Measurements from ENCODE around the gene TBL3. TPM values are rescaled to one million over a fixed set of nuclear protein-coding genes. Genes with fewer than 3 reads are reported as not detected.

The TBL3 gene
- total and polyA plus RNA-seq, 9 donors = 2.1 to 48.0 (median 31.0) TPM

GRCh38 chr16:1997494-1998359 is 25.9 kb downstream of the TBL3 start:
- Histone ChIP-seq H3K36me3 (no peaks in the 10 kb centered on the region), H3K9me3 (no peaks in the 10 kb centered on the region), H3K27me3 (no peaks in the 10 kb centered on the region), H3K4me3 (no peak overlapping the region), H3K4me1 (ENCODE audit: insufficient read depth) (peaks cover 6% of the 10 kb centered on the region), H3K27ac (peak overlapping the region in 1 of 2 donors; percentile 26)
- no peak for TF ChIP-seq CTCF (IDR thresholded peaks at IDR 0.05)
- no peak for TF ChIP-seq POLR2A (IDR thresholded peaks at IDR 0.05)
- no peak for TF ChIP-seq EP300 (IDR thresholded peaks at IDR 0.05)
- intact Hi-C loops (cut with DNase I) = no loop called here
- peak in 1 of 5 donors; percentile 52 for DNase-seq
- WGBS, 3 donors = 61 to 79% (median 64%) methylated on average over 26 of the region's 26 CpGs

- Histone ChIP-seq H3K36me3 (no peaks in the 10 kb centered on the region), H3K4me3 (no peak overlapping the region), H3K27me3 (no peaks in the 10 kb centered on the region), H3K27ac (no peak overlapping the region), H3K4me1 (ENCODE audit: insufficient read depth) (peaks cover 6% of the 10 kb centered on the region), H3K9me3 (no peaks in the 10 kb centered on the region)
- intact Hi-C loops (cut with DNase I) = no loop called here
- 87 to 91% (median 91%) methylated on average over 26 to 27 of the region's 27 CpGs for whole genome bisulfite sequencing, 3 donors
- peak in 2 of 5 donors; percentile 20 to 40 for DNase-seq
- TF ChIP-seq POLR2A (IDR thresholded peaks at IDR 0.05) = no peak
- no peak for TF ChIP-seq EP300 (IDR thresholded peaks at IDR 0.05)
- TF ChIP-seq CTCF (IDR thresholded peaks at IDR 0.05) = no peak
Observed at GRCh38 chr16:1998360-1998835, 26.5 kb downstream of the TBL3 start.

DNA sequence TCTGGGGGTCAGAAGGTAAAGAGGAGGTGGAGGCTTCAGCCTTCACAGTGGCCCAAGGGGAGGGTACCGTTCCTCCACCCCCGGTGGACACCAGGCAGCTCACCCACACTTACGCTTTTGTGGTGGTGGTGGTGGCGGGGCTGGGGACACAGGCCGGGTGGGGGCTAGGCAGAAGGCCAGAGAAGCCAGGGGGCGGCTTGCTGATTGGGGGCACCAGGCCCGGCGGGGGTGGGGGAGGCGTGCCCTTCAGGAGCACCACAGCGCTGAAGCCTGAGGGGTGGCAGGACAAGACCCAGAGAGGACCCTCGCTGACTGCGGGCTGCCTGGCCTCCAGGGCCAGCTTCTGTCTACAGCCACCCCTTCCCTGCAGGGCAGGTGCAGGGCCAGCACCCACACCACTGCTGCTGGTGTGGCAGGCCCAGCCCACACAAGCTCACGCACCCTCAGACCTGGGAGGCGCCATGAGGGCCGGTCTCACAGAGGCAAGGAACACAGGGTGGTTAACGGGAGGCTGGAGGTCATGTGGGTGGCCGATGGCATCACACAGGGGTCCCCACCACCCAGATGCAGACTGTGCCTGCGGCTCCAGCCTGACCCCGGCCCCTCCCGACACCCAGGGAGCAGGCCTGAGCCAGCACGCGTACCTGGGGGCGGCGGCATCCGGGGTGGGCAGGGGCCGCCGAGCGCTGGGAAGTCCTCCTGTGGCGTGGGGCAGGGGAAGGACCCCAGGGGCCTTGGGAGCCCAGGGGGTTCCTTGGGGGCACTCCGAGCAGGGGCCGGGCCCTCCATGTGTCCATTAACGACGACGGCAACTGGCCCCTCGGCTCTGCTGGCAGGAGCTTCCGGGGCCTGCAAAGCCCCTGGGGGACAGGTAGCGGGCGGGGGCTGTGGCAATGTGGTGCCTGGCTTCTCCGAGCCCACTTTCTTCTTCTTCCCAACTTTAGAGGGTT is 27.3 kb downstream of the TBL3 start:
- H3K4me1 ChIP-seq (ENCODE audit: insufficient read depth) = peaks cover 9% of the 10 kb centered on the region
- intact Hi-C loops (cut with DNase I) = no loop called here
- 86 to 88% (median 87%) methylated on average over 30 to 39 of the region's 39 CpGs for WGBS, 3 donors
- TF ChIP-seq EP300 (IDR thresholded peaks at IDR 0.05) (no peak), CTCF (IDR thresholded peaks at IDR 0.05) (no peak), POLR2A (IDR thresholded peaks at IDR 0.05) (no peak)
- H3K27ac ChIP-seq = no peak overlapping the region
- no peak overlapping the region for H3K4me3 ChIP-seq
- H3K27me3 ChIP-seq = no peaks in the 10 kb centered on the region
- H3K36me3 ChIP-seq = no peaks in the 10 kb centered on the region
- DNase-seq = peak in 2 of 5 donors; percentile 26 to 46
- no peaks in the 10 kb centered on the region for H3K9me3 ChIP-seq

DNA sequence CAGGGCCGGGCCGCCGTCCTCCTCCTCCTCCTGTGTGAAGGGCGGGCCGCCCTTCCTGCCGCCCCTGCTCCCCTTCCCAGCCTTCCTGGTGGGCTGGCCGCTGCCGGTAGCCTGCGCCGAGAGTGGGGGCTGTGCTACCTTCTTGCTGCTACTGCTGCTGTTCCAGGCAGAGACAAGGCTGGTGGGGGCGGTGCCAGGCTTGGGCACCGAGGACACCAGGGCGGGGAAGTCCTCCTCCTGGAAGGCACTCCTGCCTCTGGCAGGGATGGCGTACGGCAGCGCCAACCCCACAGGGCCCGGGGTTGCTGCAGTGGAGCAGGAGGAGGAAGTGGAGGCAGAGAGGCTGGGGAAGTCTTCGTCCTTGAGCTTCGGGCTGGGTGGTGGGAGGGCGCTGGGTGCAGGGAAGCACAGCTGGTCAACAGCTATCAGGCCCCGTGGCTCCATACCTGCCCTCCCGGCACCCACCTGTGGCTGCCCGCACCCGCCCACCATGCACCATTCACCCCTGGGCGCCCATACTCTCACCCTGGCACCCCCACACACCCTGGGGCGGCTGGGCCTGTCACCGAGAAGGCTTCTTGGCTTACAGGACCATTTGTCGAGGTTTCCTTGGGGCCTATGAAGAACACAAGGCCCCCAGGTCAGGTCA is 28.1 kb downstream of the TBL3 start:
- Histone ChIP-seq H3K9me3 (no peaks in the 10 kb centered on the region), H3K36me3 (no peaks in the 10 kb centered on the region), H3K27ac (no peak overlapping the region), H3K27me3 (no peaks in the 10 kb centered on the region), H3K4me3 (no peak overlapping the region), H3K4me1 (ENCODE audit: insufficient read depth) (peaks cover 10% of the 10 kb centered on the region)
- peak in 1 of 5 donors; percentile 40 for DNase-seq
- 71 to 84% (median 72%) methylated on average over 27 to 28 of the region's 28 CpGs for WGBS, 3 donors
- TF ChIP-seq POLR2A (IDR thresholded peaks at IDR 0.05) (no peak), CTCF (IDR thresholded peaks at IDR 0.05) (no peak), EP300 (IDR thresholded peaks at IDR 0.05) (no peak)
- intact Hi-C loops (cut with DNase I) = no loop called here

Data from ovary (tissue), 9 donors.